HEK293 (cell line): ENCODE measurements around the gene CD3G.

Experiments used
- CTCF ChIA-PET: fragments of 350-600 bp; formaldehyde crosslinking; extraction: SDS; loops from one replicate; lab custom pipeline; 2021; ENCODE audit warnings: antibody characterized with exemption; lab: Yijun Ruan, JAX
- POLR2A ChIA-PET: fragments of 300-600 bp; formaldehyde crosslinking; extraction: SDS; loops from one replicate; lab custom pipeline; 2020; ENCODE audit warnings: antibody characterized with exemption, inconsistent platforms; lab: Yijun Ruan, JAX
- H3K27ac ChIP-seq: fragments of 200-500 bp; sonication (Bioruptor generic); 2 replicates; pipeline ENCODE4 v1.5.1; 2014; ENCODE audit warnings: low read depth, low read length, control low read depth, inconsistent platforms; ENCODE audit errors: extremely low read depth
- H3K36me3 ChIP-seq, 2 experiments: fragments of 200-500 bp in 1 of 2; sonication (Bioruptor generic) in 1 of 2; 1 replicate in 1 of 2; 2 replicates in 1 of 2; pipeline ENCODE4 v1.5.1; 2014 to 2017; ENCODE audit warnings: inconsistent platforms in 2 of 2, low read length in 2 of 2; ENCODE audit not compliant: control insufficient read depth in 2 of 2, insufficient read depth in 1 of 2
- H3K4me1 ChIP-seq: fragments of 200-500 bp; sonication (Bioruptor generic); 2 replicates; pipeline ENCODE4 v1.5.1; 2014; ENCODE audit warnings: mild to moderate bottlenecking, low read length, inconsistent platforms; ENCODE audit not compliant: control insufficient read depth, insufficient read depth
- H3K4me3 ChIP-seq: 2 replicates; pipeline ENCODE4 v1.5.1; 2011; ENCODE audit warnings: low read depth, mild to moderate bottlenecking, control low read depth, low read length, moderate library complexity
- H3K9me3 ChIP-seq: fragments of 200-500 bp; sonication (Bioruptor generic); 2 replicates; pipeline ENCODE4 v1.5.1; 2014; ENCODE audit warnings: low read depth, low read length, inconsistent platforms; ENCODE audit not compliant: control insufficient read depth, insufficient read depth
- BCL6B ChIP-seq: fragments of 450-650 bp; formaldehyde crosslinking; IDR thresholded peaks from 2 replicates; pipeline ENCODE4 v1.5.1; 2017; ENCODE audit warnings: missing biosample characterization, missing genetic modification characterization
- HOXC10 ChIP-seq: sonication (generic); formaldehyde crosslinking; IDR thresholded peaks from 2 replicates; pipeline ENCODE4 v1.8.1; 2023; ENCODE audit warnings: mild to moderate bottlenecking, missing genetic modification reagents
- PRDM1 ChIP-seq: fragments of 450-650 bp; formaldehyde crosslinking; IDR thresholded peaks from 2 replicates; pipeline ENCODE4; 2016; ENCODE audit warnings: missing biosample characterization, missing genetic modification characterization
- PRDM10 ChIP-seq: fragments of 450-650 bp; formaldehyde crosslinking; IDR thresholded peaks from 2 replicates; pipeline ENCODE4 v1.5.1; 2016; ENCODE audit warnings: missing biosample characterization, missing genetic modification characterization
- SALL2 ChIP-seq: fragments of 450-650 bp; formaldehyde crosslinking; IDR thresholded peaks from 2 replicates; pipeline ENCODE4 v1.5.0; 2017; ENCODE audit warnings: missing biosample characterization, mild to moderate bottlenecking, missing genetic modification characterization, borderline replicate concordance
- ZBTB7A ChIP-seq: fragments of 450-650 bp; formaldehyde crosslinking; IDR thresholded peaks from 2 replicates; pipeline ENCODE4 v1.5.1; 2016; ENCODE audit warnings: low read depth, missing biosample characterization, missing genetic modification characterization
- ZFP41 ChIP-seq: fragments of 450-650 bp; formaldehyde crosslinking; IDR thresholded peaks from 2 replicates; pipeline ENCODE4 v1.5.1; 2016; ENCODE audit warnings: missing biosample characterization, missing genetic modification characterization, borderline replicate concordance
- ZNF155 ChIP-seq: fragments of 450-650 bp; formaldehyde crosslinking; IDR thresholded peaks from 2 replicates; pipeline ENCODE4 v1.5.1; 2016; ENCODE audit warnings: missing biosample characterization, missing genetic modification characterization
- ZNF16 ChIP-seq: fragments of 450-650 bp; formaldehyde crosslinking; IDR thresholded peaks from 2 replicates; pipeline ENCODE4 v1.5.1; 2016; ENCODE audit warnings: low read depth, missing biosample characterization, missing genetic modification characterization
- ZNF433 ChIP-seq: fragments of 450-650 bp; formaldehyde crosslinking; IDR thresholded peaks from 2 replicates; pipeline ENCODE4 v1.5.1; 2016; ENCODE audit warnings: missing biosample characterization, missing genetic modification characterization, low read depth
- ZNF585B ChIP-seq: fragments of 450-650 bp; formaldehyde crosslinking; IDR thresholded peaks from 2 replicates; pipeline ENCODE4 v1.5.1; 2016; ENCODE audit warnings: missing biosample characterization, missing genetic modification characterization
- ZNF777 ChIP-seq: fragments of 450-650 bp; formaldehyde crosslinking; IDR thresholded peaks from 2 replicates; pipeline ENCODE4 v1.5.1; 2017; ENCODE audit warnings: missing biosample characterization, missing genetic modification characterization, borderline replicate concordance
- ZNF843 ChIP-seq: fragments of 450-650 bp; formaldehyde crosslinking; IDR thresholded peaks from 2 replicates; pipeline ENCODE4 v1.5.1; 2016; ENCODE audit warnings: missing biosample characterization, missing genetic modification characterization
- ZSCAN18 ChIP-seq: fragments of 450-650 bp; formaldehyde crosslinking; IDR thresholded peaks from 2 replicates; pipeline ENCODE4 v1.5.1; 2016; ENCODE audit warnings: missing biosample characterization, missing genetic modification characterization
- TF ChIP-seq, protein P1 (sequence below): fragments of 450-650 bp; formaldehyde crosslinking; IDR thresholded peaks from 2 replicates; pipeline ENCODE4 v1.5.1; 2016; ENCODE audit warnings: missing biosample characterization, missing genetic modification characterization

CD3G gene

GRCh38 chr11:118313242-118313641, 30.9 kb upstream of the CD3G start:
- Histone ChIP-seq H3K9me3 (no peaks in the 10 kb centered on the region), H3K4me3 (no peak overlapping the region), H3K27ac (no peak overlapping the region)
- POLR2A ChIA-PET, result no interaction called here
- TF ChIP-seq ZNF16, result no peak
- no peak for TF ChIP-seq ZFP41
- no peak for TF ChIP-seq ZNF843 (tag by site-specific recombination)
- TF ChIP-seq ZSCAN18 (tag by site-specific recombination), result no peak
- no peak for TF ChIP-seq PRDM1 (tag by site-specific recombination)
- no peak for TF ChIP-seq PRDM10 (tag by site-specific recombination)
- no peak for TF ChIP-seq HOXC10
- TF ChIP-seq, protein P1, sequence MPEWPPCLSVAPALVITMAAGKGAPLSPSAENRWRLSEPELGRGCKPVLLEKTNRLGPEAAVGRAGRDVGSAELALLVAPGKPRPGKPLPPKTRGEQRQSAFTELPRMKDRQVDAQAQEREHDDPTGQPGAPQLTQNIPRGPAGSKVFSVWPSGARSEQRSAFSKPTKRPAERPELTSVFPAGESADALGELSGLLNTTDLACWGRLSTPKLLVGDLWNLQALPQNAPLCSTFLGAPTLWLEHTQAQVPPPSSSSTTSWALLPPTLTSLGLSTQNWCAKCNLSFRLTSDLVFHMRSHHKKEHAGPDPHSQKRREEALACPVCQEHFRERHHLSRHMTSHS (tag by site-specific recombination), result no peak
- TF ChIP-seq, all 188 proteins: peak for 0
- Histone ChIP-seq H3K36me3 (no peaks in the 10 kb centered on the region), H3K4me1 (peaks cover 7% of the 10 kb centered on the region)
- CTCF ChIA-PET, result no interaction called here

DNA sequence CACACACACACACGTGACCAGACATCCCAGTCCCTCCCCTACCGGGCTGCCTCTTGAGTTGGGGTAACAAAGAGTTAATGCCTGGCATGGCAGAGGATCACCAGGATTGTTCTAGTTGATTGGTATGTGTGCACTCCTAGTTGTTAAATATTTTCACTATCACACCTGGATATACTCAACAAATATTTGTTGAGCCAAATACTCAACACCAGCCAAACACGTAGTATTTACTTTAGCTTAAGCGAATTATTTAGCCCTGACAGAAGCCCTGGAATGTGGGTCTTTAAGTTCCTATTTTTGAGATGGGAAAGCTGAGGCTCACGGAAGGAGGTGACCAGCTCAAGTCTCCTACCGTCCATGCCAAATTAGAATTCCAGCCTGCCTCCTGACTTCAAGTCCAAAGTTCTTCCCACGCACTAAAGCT, 29.1 kb upstream of the CD3G start:
- H3K36me3 ChIP-seq, result no peaks in the 10 kb centered on the region
- H3K9me3 ChIP-seq, result no peaks in the 10 kb centered on the region
- H3K4me1 ChIP-seq, result peaks cover 7% of the 10 kb centered on the region
- no peak overlapping the region for H3K4me3 ChIP-seq
- CTCF ChIA-PET, result interaction anchor here (0.5 to 0.8 kb wide), 3 partner anchors 16 to 42 kb away, joined by 3 to 6 read pairs (median 3); no protein-coding TSS in a partner anchor
- TF ChIP-seq BCL6B (tag by site-specific recombination), result no peak
- no peak for TF ChIP-seq ZNF585B (tag by site-specific recombination)
- TF ChIP-seq ZNF777, result no peak
- TF ChIP-seq, all 188 proteins: peak for 0
- POLR2A ChIA-PET, result no interaction called here
- H3K27ac ChIP-seq, result no peak overlapping the region

GRCh38 chr11:118318124-118318523, 26.0 kb upstream of the CD3G start:
- no peak for TF ChIP-seq SALL2 (tag by site-specific recombination)
- TF ChIP-seq ZNF155 (tag by site-specific recombination), result no peak
- TF ChIP-seq ZBTB7A (tag by site-specific recombination), result no peak
- TF ChIP-seq ZNF433 (tag by site-specific recombination), result no peak
- TF ChIP-seq, all 188 proteins: peak for 0
- Histone ChIP-seq H3K4me3 (no peak overlapping the region), H3K27ac (no peak overlapping the region), H3K9me3 (no peaks in the 10 kb centered on the region), H3K4me1 (peaks cover 7% of the 10 kb centered on the region), H3K36me3 (no peaks in the 10 kb centered on the region)
- ChIA-PET CTCF (interaction anchor here (0.6 kb wide), 2 partner anchors 35 to 77 kb away, joined by 4 read pairs; no protein-coding TSS in a partner anchor), POLR2A (no interaction called here)
